Neural cell (in vitro differentiated cells): Measurements from ENCODE around the gene RSPRY1. TPM values are rescaled to one million over a fixed set of nuclear protein-coding genes. Genes with fewer than 3 reads are reported as not detected.

Experiments used
- H2AFZ ChIP-seq: fragments of 200-600, 300-800 bp; sonication (generic), shearing (Covaris generic); 2 replicates; pipeline ENCODE4 v1.6.0; 2014; ENCODE audit warnings: low read depth, mild to moderate bottlenecking, antibody characterized with exemption, low read length, moderate library complexity
- H3F3A ChIP-seq: fragments of 200-600 bp; shearing (Covaris generic); 2 replicates; pipeline ENCODE4 v1.6.1; 2016; ENCODE audit warnings: mild to moderate bottlenecking, moderate library complexity, mixed read lengths, antibody characterized with exemption, low read length; ENCODE audit not compliant: insufficient read depth, poor library complexity, severe bottlenecking
- H3K27ac ChIP-seq: fragments of 200-600, 300-800 bp; sonication (generic), shearing (Covaris generic); 2 replicates; pipeline ENCODE4 v1.5.1; 2014; ENCODE audit warnings: mild to moderate bottlenecking, low read length, moderate library complexity
- H3K27me3 ChIP-seq: fragments of 300-800, 200-600 bp; sonication (generic), shearing (Covaris generic); 2 replicates; pipeline ENCODE4 v1.6.0; 2014; ENCODE audit warnings: mild to moderate bottlenecking, low read depth, low read length, moderate library complexity; ENCODE audit not compliant: insufficient read depth
- H3K36me3 ChIP-seq: fragments of 300-800, 200-600 bp; sonication (generic), shearing (Covaris generic); 2 replicates; pipeline ENCODE4 v1.5.1; 2014; ENCODE audit warnings: mild to moderate bottlenecking, antibody characterized with exemption, low read length, moderate library complexity; ENCODE audit not compliant: insufficient read depth
- H3K4me2 ChIP-seq: fragments of 300-800, 200-600 bp; sonication (generic), shearing (Covaris generic); 2 replicates; pipeline ENCODE4 v1.6.0; 2014; ENCODE audit warnings: mild to moderate bottlenecking, low read length
- H3K4me3 ChIP-seq: fragments of 300-800, 200-600 bp; sonication (generic), shearing (Covaris generic); 2 replicates; pipeline ENCODE4 v1.5.1; 2014; ENCODE audit warnings: mild to moderate bottlenecking, low read length, moderate library complexity
- H3K79me2 ChIP-seq: fragments of 200-600 bp; shearing (Covaris generic); replicated peaks from 2 replicates; pipeline ENCODE4 v1.6.0; 2014; ENCODE audit warnings: mild to moderate bottlenecking, low read length, moderate library complexity; ENCODE audit not compliant: insufficient read depth
- H3K9ac ChIP-seq: fragments of 300-800, 200-600 bp; sonication (generic), shearing (Covaris generic); 2 replicates; pipeline ENCODE4 v1.6.1; 2016; ENCODE audit warnings: mild to moderate bottlenecking, low read length, mixed read lengths
- H3K9me2 ChIP-seq: fragments of 200-600 bp; shearing (Covaris generic); 2 replicates; pipeline ENCODE4 v1.6.1; 2016; ENCODE audit warnings: mild to moderate bottlenecking, low read length, mixed read lengths; ENCODE audit not compliant: insufficient read depth
- H3K9me3 ChIP-seq: fragments of 200-600, 300-800 bp; sonication (generic), shearing (Covaris generic); 2 replicates; pipeline ENCODE4 v1.6.1; 2016; ENCODE audit warnings: mild to moderate bottlenecking, mixed run types, low read length, moderate library complexity, mixed read lengths
- H4K20me1 ChIP-seq: fragments of 200-600 bp; shearing (Covaris generic); 2 replicates; pipeline ENCODE4 v1.6.1; 2016; ENCODE audit warnings: mild to moderate bottlenecking, mixed run types; ENCODE audit not compliant: insufficient read depth
- EP300 ChIP-seq: fragments of 450-650 bp; conservative IDR thresholded peaks from 2 replicates; pipeline ENCODE4 v1.6.1; 2014; ENCODE audit warnings: antibody characterized with exemption, mild to moderate bottlenecking, moderate library complexity; ENCODE audit not compliant: poor library complexity, severe bottlenecking
- EZH2 ChIP-seq: fragments of 200-600, 300-800 bp; shearing (Covaris generic), sonication (generic); IDR thresholded peaks from 2 replicates; pipeline ENCODE4 v1.6.1; 2014; ENCODE audit warnings: antibody characterized with exemption, low read length, borderline replicate concordance, mild to moderate bottlenecking; ENCODE audit not compliant: insufficient read depth, poor library complexity, severe bottlenecking
- MXI1 ChIP-seq: fragments of 450-650 bp; conservative IDR thresholded peaks from 2 replicates; pipeline ENCODE4 v1.6.1; 2014; ENCODE audit warnings: antibody characterized with exemption, mild to moderate bottlenecking; ENCODE audit not compliant: poor library complexity, severe bottlenecking
- POLR2AphosphoS5 ChIP-seq: IDR thresholded peaks from 2 replicates; pipeline ENCODE4 v1.6.1; 2012
- RAD21 ChIP-seq: fragments of 450-650 bp; conservative IDR thresholded peaks from 2 replicates; pipeline ENCODE4 v1.6.1; 2014; ENCODE audit warnings: antibody characterized with exemption, mild to moderate bottlenecking, moderate library complexity
- REST ChIP-seq: IDR thresholded peaks from 2 replicates; pipeline ENCODE4 v1.6.1; 2012; ENCODE audit warnings: borderline replicate concordance
- SMC3 ChIP-seq: fragments of 450-650 bp; conservative IDR thresholded peaks from 2 replicates; pipeline ENCODE4 v1.6.1; 2014; ENCODE audit warnings: antibody characterized with exemption, mild to moderate bottlenecking, moderate library complexity; ENCODE audit not compliant: poor library complexity
- TAF1 ChIP-seq: IDR thresholded peaks from 2 replicates; pipeline ENCODE4 v1.6.1; 2012; ENCODE audit warnings: low read depth
- polyA plus RNA-seq: library from polyadenylated mRNA; depleted of rRNA; stranded (reverse); fragments of >200 nt; gene quantifications from 2 replicates; pipeline ENCODE4 v1.2.3, GENCODE V29; 2014
- TF ChIP-seq, protein P1 (sequence below): fragments of 450-650 bp; IDR thresholded peaks from 2 replicates; pipeline ENCODE4 v1.5.1; 2014; ENCODE audit warnings: antibody characterized with exemption, mild to moderate bottlenecking, moderate library complexity; ENCODE audit not compliant: poor library complexity, severe bottlenecking

The RSPRY1 gene
- polyA plus RNA-seq, 1 donor from 2014 or later, result 62.0 TPM

DNA sequence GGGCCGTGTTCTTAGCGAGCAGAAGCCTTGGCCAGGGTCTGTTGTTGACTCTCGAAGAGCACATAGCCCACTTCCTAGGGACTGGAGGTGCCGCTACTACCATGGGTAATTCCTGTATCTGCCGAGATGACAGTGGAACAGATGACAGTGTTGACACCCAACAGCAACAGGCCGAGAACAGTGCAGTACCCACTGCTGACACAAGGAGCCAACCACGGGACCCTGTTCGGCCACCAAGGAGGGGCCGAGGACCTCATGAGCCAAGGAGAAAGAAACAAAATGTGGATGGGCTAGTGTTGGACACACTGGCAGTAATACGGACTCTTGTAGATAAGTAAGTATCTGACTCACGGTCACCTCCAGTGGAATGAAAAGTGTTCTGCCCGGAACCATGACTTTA lies 18.5 kb downstream of the RSPRY1 start:
- H2AFZ ChIP-seq, result no peak overlapping the region
- H3K79me2 ChIP-seq, result peaks cover 19% of the 10 kb centered on the region
- H3K27me3 ChIP-seq, result no peaks in the 10 kb centered on the region
- no peak overlapping the region for H3K4me3 ChIP-seq
- no peaks in the 10 kb centered on the region for H3F3A ChIP-seq
- no peak overlapping the region for H3K4me2 ChIP-seq
- no peak overlapping the region for H3K27ac ChIP-seq
- peaks cover 14% of the 10 kb centered on the region for H3K36me3 ChIP-seq
- H3K9ac ChIP-seq, result no peak overlapping the region
- no peaks in the 10 kb centered on the region for H3K9me2 ChIP-seq
- TF ChIP-seq TAF1 (no peak), MXI1 (no peak), EZH2 (no peak), POLR2AphosphoS5 (no peak), SMC3 (no peak), RAD21 (no peak), EP300 (no peak), REST (no peak)
- TF ChIP-seq, protein P1, sequence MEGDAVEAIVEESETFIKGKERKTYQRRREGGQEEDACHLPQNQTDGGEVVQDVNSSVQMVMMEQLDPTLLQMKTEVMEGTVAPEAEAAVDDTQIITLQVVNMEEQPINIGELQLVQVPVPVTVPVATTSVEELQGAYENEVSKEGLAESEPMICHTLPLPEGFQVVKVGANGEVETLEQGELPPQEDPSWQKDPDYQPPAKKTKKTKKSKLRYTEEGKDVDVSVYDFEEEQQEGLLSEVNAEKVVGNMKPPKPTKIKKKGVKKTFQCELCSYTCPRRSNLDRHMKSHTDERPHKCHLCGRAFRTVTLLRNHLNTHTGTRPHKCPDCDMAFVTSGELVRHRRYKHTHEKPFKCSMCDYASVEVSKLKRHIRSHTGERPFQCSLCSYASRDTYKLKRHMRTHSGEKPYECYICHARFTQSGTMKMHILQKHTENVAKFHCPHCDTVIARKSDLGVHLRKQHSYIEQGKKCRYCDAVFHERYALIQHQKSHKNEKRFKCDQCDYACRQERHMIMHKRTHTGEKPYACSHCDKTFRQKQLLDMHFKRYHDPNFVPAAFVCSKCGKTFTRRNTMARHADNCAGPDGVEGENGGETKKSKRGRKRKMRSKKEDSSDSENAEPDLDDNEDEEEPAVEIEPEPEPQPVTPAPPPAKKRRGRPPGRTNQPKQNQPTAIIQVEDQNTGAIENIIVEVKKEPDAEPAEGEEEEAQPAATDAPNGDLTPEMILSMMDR, result no peak
- H3K9me3 ChIP-seq, result no peaks in the 10 kb centered on the region
- H4K20me1 ChIP-seq, result no peaks in the 10 kb centered on the region

- TF ChIP-seq EZH2 (no peak), RAD21 (no peak), MXI1 (no peak), TAF1 (no peak)
- peaks cover 27% of the 10 kb centered on the region for H3K36me3 ChIP-seq
Measured at GRCh38 chr16:57208926-57209325, 22.8 kb downstream of the RSPRY1 start.

DNA sequence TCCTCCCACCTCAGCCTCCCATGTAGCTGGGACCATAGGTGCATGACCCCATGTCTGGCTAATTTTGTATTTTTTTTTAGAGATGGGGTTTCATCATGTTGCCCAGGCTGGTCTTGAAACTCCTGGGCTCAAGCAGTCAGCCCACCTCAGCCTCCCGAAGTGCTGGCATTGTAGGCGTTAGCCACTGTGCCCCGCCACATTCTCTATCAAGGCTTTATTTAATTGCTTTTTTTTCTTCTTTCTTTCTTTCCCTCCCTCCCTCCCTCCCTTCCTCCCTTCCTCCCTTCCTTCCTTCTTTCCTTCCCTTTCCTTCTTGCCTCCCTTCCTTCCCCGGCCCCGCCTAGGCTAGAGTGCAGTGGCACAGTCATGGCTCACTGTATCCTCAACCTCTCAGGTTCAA lies 23.7 kb downstream of the RSPRY1 start:
- peaks cover 25% of the 10 kb centered on the region for H3K36me3 ChIP-seq
- H2AFZ ChIP-seq, result no peak overlapping the region
- H3F3A ChIP-seq, result no peaks in the 10 kb centered on the region
- no peak overlapping the region for H3K4me2 ChIP-seq
- no peak overlapping the region for H3K9ac ChIP-seq
- no peaks in the 10 kb centered on the region for H3K27me3 ChIP-seq
- H3K79me2 ChIP-seq, result peaks cover 8% of the 10 kb centered on the region
- H3K9me2 ChIP-seq, result no peaks in the 10 kb centered on the region
- TF ChIP-seq POLR2AphosphoS5, result no peak
- TF ChIP-seq REST, result no peak
- TF ChIP-seq EP300, result no peak
- TF ChIP-seq, protein P1, result no peak
- no peak for TF ChIP-seq RAD21
- no peak for TF ChIP-seq MXI1
- TF ChIP-seq TAF1, result no peak
- TF ChIP-seq EZH2, result no peak
- TF ChIP-seq SMC3, result no peak
- H4K20me1 ChIP-seq, result no peaks in the 10 kb centered on the region
- H3K27ac ChIP-seq, result no peak overlapping the region
- no peak overlapping the region for H3K4me3 ChIP-seq
- no peaks in the 10 kb centered on the region for H3K9me3 ChIP-seq

More at GRCh38 chr16:57208926-57209325, 22.8 kb downstream of the RSPRY1 start:
- Histone ChIP-seq H3K4me2 (no peak overlapping the region), H3F3A (no peaks in the 10 kb centered on the region), H3K9me2 (no peaks in the 10 kb centered on the region), H3K27me3 (no peaks in the 10 kb centered on the region), H3K79me2 (peaks cover 14% of the 10 kb centered on the region), H2AFZ (no peak overlapping the region), H3K9ac (no peak overlapping the region), H3K9me3 (no peaks in the 10 kb centered on the region), H3K27ac (no peak overlapping the region), H4K20me1 (no peaks in the 10 kb centered on the region), H3K4me3 (no peak overlapping the region)
